GM03348 (cell line): ENCODE results near the gene IL11.

Experiments used
- DNase-seq: peaks from one replicate; pipeline ENCODE4 v3.0.0; 2012; ENCODE audit warnings: low spot score

Gene IL11

GRCh38 chr19:55350620-55351315 lies 19.5 kb downstream of the IL11 start:
- no peak for DNase-seq

- no peak for DNase-seq
Observed at GRCh38 chr19:55348317-55349034, 21.8 kb downstream of the IL11 start.

GRCh38 chr19:55347442-55348009 lies 22.7 kb downstream of the IL11 start:
- DNase-seq = no peak

GRCh38 chr19:55346725-55347441 lies 23.4 kb downstream of the IL11 start:
- DNase-seq = no peak

- no peak for DNase-seq
Observed at GRCh38 chr19:55345818-55346724, 24.2 kb downstream of the IL11 start.

GRCh38 chr19:55345101-55345817 lies 25.0 kb downstream of the IL11 start:
- DNase-seq = no peak

- no peak for DNase-seq
Observed at GRCh38 chr19:55344444-55344843, 25.8 kb downstream of the IL11 start.

GRCh38 chr19:55341595-55342531 lies 28.4 kb downstream of the IL11 start:
- no peak for DNase-seq

- peak; percentile 93 for DNase-seq
Observed at GRCh38 chr19:55341171-55341588, 29.1 kb downstream of the IL11 start.

- DNase-seq = no peak
Observed at GRCh38 chr19:55340784-55341147, 29.5 kb downstream of the IL11 start.

- no peak for DNase-seq
Observed at GRCh38 chr19:55339889-55340783, 30.1 kb downstream of the IL11 start.

GRCh38 chr19:55339105-55339888 lies 31.0 kb downstream of the IL11 start, which contains the start of gene KMT5C:
Gene KMT5C (plus strand): TSS chr19:55339876. CDS start chr19:55341937, 2,061 bp downstream.
- peak; percentile 100 for DNase-seq

GRCh38 chr19:55336101-55336500 lies 34.2 kb downstream of the IL11 start:
- peak; percentile 63 for DNase-seq

- no peak for DNase-seq
Observed at GRCh38 chr19:55333870-55334269, 36.4 kb downstream of the IL11 start.

- DNase-seq = peak; percentile 63
Observed at GRCh38 chr19:55329791-55330190, 40.5 kb downstream of the IL11 start.

- peak; percentile 33 for DNase-seq
Observed at GRCh38 chr19:55328774-55329318, 41.4 kb downstream of the IL11 start.

GRCh38 chr19:55325172-55325571 lies 45.1 kb downstream of the IL11 start, which contains the start of gene TMEM150B:
Gene TMEM150B (minus strand): TSS chr19:55325341. CDS start chr19:55321036, 4,305 bp downstream.
- DNase-seq = no peak
